Medulla oblongata (tissue), 1 donor: ENCODE measurements around the gene DAPK2.
"Not testable (repeated sequence)": the region's sequence is repeated elsewhere in the genome, so short reads cannot be mapped to it uniquely, and the experiment has no call there.

Experiments
- DNase-seq: peaks from one replicate; pipeline ENCODE4 v3.0.0-alpha.2; 2015; ENCODE audit errors: extremely low spot score

Gene DAPK2

GRCh38 chr15:64053674-64054073, 7.4 kb upstream of the DAPK2 start:
- DNase-seq, result not testable (repeated sequence)

- DNase-seq, result no peak
Measured at GRCh38 chr15:64052925-64053491, 6.7 kb upstream of the DAPK2 start.

- no peak for DNase-seq
Measured at GRCh38 chr15:64051407-64052259, 5.3 kb upstream of the DAPK2 start.

DNA sequence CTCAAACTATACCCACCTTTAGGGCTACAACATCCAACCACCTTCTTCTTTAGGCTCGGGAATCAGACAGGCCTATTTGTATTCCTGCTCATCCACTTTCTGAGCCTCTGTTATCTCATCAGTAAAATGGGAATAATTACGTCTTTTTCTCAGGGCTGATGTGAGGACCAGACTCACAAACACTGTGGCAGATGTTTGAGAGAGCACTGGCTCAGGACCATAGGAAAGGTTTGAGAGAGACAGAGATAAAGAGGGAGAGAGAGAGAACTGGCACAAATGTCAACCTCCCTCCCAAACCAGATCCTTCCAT, 4.8 kb upstream of the DAPK2 start:
- no peak for DNase-seq

- DNase-seq, result no peak
Measured at GRCh38 chr15:64050281-64051092, 4.2 kb upstream of the DAPK2 start.

DNA sequence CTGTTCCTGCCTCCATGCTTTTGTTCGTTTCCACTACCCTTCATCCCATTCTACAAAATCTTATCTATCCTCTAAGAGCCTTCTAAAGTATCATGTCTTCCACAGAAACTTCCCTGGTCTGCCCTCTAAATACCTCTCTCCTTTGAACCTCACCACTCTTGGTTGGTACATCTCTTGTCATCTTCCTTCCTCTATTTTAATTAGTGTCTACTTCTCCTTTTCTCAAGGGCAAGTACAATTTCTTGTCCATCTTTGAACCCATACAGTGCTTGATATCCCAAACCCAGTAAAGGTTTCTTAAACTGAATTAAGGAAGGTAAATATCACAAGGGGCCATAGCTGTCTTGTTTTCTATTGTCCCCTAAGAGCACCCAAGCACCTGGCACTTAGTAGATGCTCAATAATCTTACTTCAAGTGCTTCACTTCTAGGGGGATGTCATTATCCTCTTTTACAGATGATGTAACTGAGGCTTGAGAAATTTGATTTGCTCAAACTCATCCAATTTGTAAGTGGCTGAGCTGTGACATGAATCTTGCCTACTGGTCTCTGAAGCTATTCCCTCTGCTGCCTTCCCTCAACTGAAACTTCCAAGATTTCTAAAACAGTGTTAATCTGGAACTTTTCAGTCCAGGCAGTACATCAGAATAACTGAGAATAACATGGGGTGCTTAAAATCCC, 2.6 kb upstream of the DAPK2 start:
- DNase-seq, result no peak

GRCh38 chr15:64045774-64046420, 388 bp downstream of the DAPK2 start:
- no peak for DNase-seq

GRCh38 chr15:64045101-64045435, 1.2 kb downstream of the DAPK2 start:
- DNase-seq, result no peak

- DNase-seq, result no peak
Measured at GRCh38 chr15:64044300-64045100, 1.8 kb downstream of the DAPK2 start.

DNA sequence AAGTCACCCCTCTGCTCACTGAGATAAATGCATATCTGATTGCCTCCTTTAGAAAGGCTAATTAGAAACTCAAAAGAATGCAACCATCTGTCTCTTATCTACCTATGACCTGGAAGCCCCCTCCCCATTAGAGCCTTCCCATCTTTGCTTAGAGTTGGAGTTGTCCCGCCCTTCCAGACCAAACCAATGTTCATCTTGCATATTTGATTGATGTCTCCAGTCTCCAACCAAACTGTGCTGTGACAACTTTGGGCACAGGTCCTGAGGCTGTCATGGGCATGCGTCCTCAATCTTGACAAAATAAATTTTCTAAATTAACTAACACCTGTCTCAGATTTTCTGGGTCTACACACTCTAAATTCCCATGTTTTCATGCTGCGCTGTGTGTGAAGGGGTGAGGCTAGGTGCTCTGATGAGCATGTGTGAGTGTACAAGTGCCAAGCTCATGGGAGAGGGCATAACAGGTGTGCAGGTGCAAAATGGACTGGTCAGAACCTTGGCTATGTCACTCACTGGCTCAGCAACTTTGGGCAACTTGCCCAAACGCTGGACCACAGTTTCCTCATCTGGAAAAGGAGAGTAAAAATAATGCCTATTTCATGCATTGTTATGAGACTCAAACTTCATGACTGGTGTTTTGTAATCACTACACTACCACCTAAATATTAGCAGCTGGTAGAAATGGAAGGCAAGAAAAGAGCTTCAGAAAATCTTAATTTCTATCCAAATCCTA, 7.2 kb downstream of the DAPK2 start:
- no peak for DNase-seq

DNA sequence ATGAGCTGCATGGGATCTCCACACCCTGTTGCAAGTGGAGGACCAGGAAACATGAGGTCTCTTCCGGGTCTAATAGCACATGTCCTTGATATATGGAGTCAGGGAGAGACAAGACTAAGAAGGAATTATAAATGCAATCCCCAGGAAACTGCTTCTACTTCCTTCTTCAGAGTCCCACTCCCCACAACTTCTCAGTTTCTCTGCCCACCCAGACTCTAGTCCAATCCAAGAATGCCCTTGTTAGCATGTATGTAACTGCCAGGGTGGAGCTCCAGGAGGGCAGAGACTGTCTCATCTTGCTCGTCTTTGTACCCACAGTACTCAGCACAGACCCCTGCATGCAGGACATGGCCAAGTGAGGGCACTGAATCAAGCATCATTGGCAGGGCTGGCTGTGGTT, 8.3 kb downstream of the DAPK2 start:
- no peak for DNase-seq

GRCh38 chr15:64037116-64037515, 9.2 kb downstream of the DAPK2 start:
- DNase-seq, result no peak

DNA sequence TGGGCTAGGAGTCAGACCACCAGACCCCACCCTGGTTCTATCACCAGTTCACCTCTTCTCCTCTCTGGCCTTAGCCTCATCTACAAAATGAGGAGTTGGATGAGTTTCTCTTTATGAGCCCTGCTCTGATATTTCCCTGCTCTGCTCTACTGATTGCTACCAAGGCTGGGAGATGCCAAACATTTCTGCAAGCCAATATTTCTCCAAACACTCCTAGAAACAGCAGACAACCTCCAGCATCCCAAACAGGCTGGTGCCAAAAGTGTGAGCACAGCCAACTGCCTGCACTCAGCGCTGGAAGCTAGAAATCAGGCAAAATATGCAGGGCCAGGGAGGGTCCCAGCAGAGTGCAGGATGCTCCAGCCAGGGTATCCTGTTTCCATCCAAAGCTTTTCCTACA, 10.8 kb downstream of the DAPK2 start:
- DNase-seq, result no peak

GRCh38 chr15:64034519-64034918, 11.8 kb downstream of the DAPK2 start:
- no peak for DNase-seq

GRCh38 chr15:64032329-64032728, 14.0 kb downstream of the DAPK2 start:
- no peak for DNase-seq

DNA sequence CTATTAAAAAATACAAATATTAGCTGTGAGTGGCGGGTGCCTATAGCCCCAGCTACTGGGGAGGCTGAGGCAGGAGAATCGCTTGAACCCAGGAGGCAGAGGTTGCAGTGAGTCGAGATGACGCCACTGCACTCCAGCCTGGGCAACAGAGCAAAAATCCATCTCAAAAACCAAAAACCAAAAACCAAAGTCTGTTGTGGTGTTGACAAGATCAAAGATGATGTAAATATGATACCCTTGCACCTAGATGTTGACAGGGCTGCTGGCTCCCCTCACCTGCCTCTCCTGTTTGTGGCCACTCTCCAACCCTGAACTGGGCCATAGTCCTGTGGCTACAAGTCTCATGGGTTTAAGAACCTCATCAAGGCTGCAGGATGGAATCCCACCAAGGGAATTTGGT, 16.2 kb downstream of the DAPK2 start:
- DNase-seq, result no peak

GRCh38 chr15:64029633-64030032, 16.7 kb downstream of the DAPK2 start:
- DNase-seq, result no peak

GRCh38 chr15:64029110-64029509, 17.2 kb downstream of the DAPK2 start:
- DNase-seq, result peak; percentile 94

- DNase-seq, result no peak
Measured at GRCh38 chr15:64026591-64026990, 19.7 kb downstream of the DAPK2 start.
